HepG2 (cell line): ENCODE data around the gene FAM9C. TPM values are rescaled to one million over a fixed set of nuclear protein-coding genes. Genes with fewer than 3 reads are reported as not detected.

Experiments used
- ATAC-seq: fragments of 200-7000 bp; cut with Tn5 transposase; 3 replicates; pipeline ENCODE4 v1.9.1; 2020; ENCODE audit warnings: mild to moderate bottlenecking, moderate library complexity
- BruUV-seq: library from RNA; stranded (reverse); fragments of 400-500 nt; replicated peaks from 2 replicates; lab custom pipeline; 2021; lab: Mats Ljungman, UMichigan
- CTCF ChIA-PET: fragments of 300-600 bp; formaldehyde crosslinking; extraction: SDS; loops from one replicate; lab custom pipeline; 2021; ENCODE audit warnings: low total read pairs, inconsistent platforms, low intra/inter-chr PET ratio; lab: Yijun Ruan, JAX
- POLR2A ChIA-PET: fragments of 350-600 bp; sonication (Branson Sonifier 250); formaldehyde crosslinking; loops from one replicate; lab custom pipeline; 2020; ENCODE audit warnings: antibody characterized with exemption, inconsistent platforms; lab: Yijun Ruan, JAX
- DNase-seq: peaks from one replicate; pipeline ENCODE4 v3.0.0-alpha.2; 2015; ENCODE audit warnings: low spot score
- FAIRE-seq: peaks from 3 replicates; lab custom pipeline; 2011; peaks lifted over from hg19 to GRCh38; lab: Jason Lieb, UNC
- H2AFZ ChIP-seq: one replicate; pipeline ENCODE4 v1.6.1; 2011; ENCODE audit warnings: low read length, inconsistent platforms
- H3K27ac ChIP-seq: fragments of 300-600 bp; 3 replicates; pipeline ENCODE4 v1.8.0; 2011; ENCODE audit warnings: mixed run types, mild to moderate bottlenecking, mixed read lengths, low read length, inconsistent platforms; ENCODE audit not compliant: insufficient read depth; ENCODE audit errors: extremely low read length
- H3K27me3 ChIP-seq, 2 experiments: fragments of 200-600 bp in 1 of 2; 2 replicates in 1 of 2; 3 replicates in 1 of 2; pipeline versions ENCODE4 v1.6.0 to v1.8.0; 2011; ENCODE audit warnings: low read length in 2 of 2, mild to moderate bottlenecking in 2 of 2, moderate library complexity in 2 of 2, inconsistent platforms in 1 of 2; ENCODE audit not compliant: insufficient read depth in 2 of 2, control insufficient read depth in 1 of 2
- H3K36me3 ChIP-seq, 2 experiments: fragments of 200-600 bp in 1 of 2; replicated peaks in 1 of 2; 2 replicates in 1 of 2; 3 replicates in 1 of 2; pipeline versions ENCODE4 v1.5.1 to v1.8.0; 2011; ENCODE audit warnings: low read length in 2 of 2, inconsistent platforms in 1 of 2; ENCODE audit not compliant: insufficient read depth in 2 of 2, control insufficient read depth in 1 of 2
- H3K4me1 ChIP-seq: 2 replicates; pipeline ENCODE4 v1.5.1; 2012; ENCODE audit warnings: low read length, inconsistent platforms; ENCODE audit not compliant: insufficient read depth
- H3K4me2 ChIP-seq: 2 replicates; pipeline ENCODE4 v1.6.0; 2011; ENCODE audit warnings: low read depth, low read length, inconsistent platforms
- H3K4me3 ChIP-seq, 3 experiments: fragments of 200-600 bp in 1 of 3; sonication (generic), shearing (Covaris generic) in 1 of 3; replicated peaks in 1 of 3; 2 replicates each; pipeline ENCODE4 v1.5.1; 2011 to 2016; ENCODE audit warnings: low read length in 3 of 3, inconsistent platforms in 2 of 3, low read depth in 2 of 3, mild to moderate bottlenecking in 2 of 3, control low read depth in 1 of 3, mixed read lengths in 1 of 3; ENCODE audit not compliant: insufficient read depth in 1 of 3
- H3K79me2 ChIP-seq: one replicate; pipeline ENCODE4 v1.6.1; 2011; ENCODE audit warnings: low read length, inconsistent platforms; ENCODE audit not compliant: insufficient read depth
- H3K9ac ChIP-seq: 2 replicates; pipeline ENCODE4 v1.6.0; 2011; ENCODE audit warnings: mild to moderate bottlenecking, low read depth, low read length, inconsistent platforms; ENCODE audit not compliant: insufficient read depth
- H3K9me3 ChIP-seq: 2 replicates; pipeline ENCODE4 v1.5.1; 2012; ENCODE audit warnings: mild to moderate bottlenecking, low read length
- H4K20me1 ChIP-seq: 2 replicates; pipeline ENCODE4 v1.6.0; 2011; ENCODE audit warnings: inconsistent platforms, mild to moderate bottlenecking, low read length, moderate library complexity; ENCODE audit not compliant: insufficient read depth
- CC2D1A ChIP-seq: sonication (generic); formaldehyde crosslinking; IDR thresholded peaks from 2 replicates; pipeline ENCODE4 v1.8.1; 2023; ENCODE audit warnings: mild to moderate bottlenecking, missing genetic modification reagents
- EHMT2 ChIP-seq: fragments of 200-600 bp; sonication (generic); IDR thresholded peaks from 2 replicates; pipeline ENCODE4 v1.7.0; 2017; ENCODE audit warnings: antibody characterized with exemption, low read depth, low read length, borderline replicate concordance
- MAF1 ChIP-seq: sonication (generic); formaldehyde crosslinking; IDR thresholded peaks from 2 replicates; pipeline ENCODE4 v1.5.0; 2020; ENCODE audit warnings: missing genetic modification reagents, borderline replicate concordance
- NBN ChIP-seq: fragments of 450-650 bp; conservative IDR thresholded peaks from 2 replicates; pipeline ENCODE4 v1.6.1; 2017
- PHF21A ChIP-seq: sonication (generic); formaldehyde crosslinking; IDR thresholded peaks from 2 replicates; pipeline ENCODE4 v1.5.0; 2020; ENCODE audit warnings: mild to moderate bottlenecking, missing genetic modification reagents
- TCF7L2 ChIP-seq: IDR thresholded peaks from 2 replicates; pipeline ENCODE4 v1.6.1; 2011; ENCODE audit warnings: mild to moderate bottlenecking, low read depth, low read length, moderate library complexity
- ZBTB20 ChIP-seq: sonication (generic); formaldehyde crosslinking; IDR thresholded peaks from 2 replicates; pipeline ENCODE4 v1.8.1; 2023; ENCODE audit warnings: missing genetic modification reagents, low read depth, mild to moderate bottlenecking, borderline replicate concordance
- ZMYM3 ChIP-seq: sonication (generic); formaldehyde crosslinking; IDR thresholded peaks from 2 replicates; pipeline ENCODE4 v1.5.1; 2020; ENCODE audit warnings: mild to moderate bottlenecking, missing genetic modification reagents
- ZNF552 ChIP-seq: sonication (generic); formaldehyde crosslinking; IDR thresholded peaks from 2 replicates; pipeline ENCODE4 v1.9.0; 2022; ENCODE audit warnings: missing genetic modification reagents, mild to moderate bottlenecking, borderline replicate concordance
- WGBS: methylation state at CpG from one replicate; pipeline ENCODE4 v1.1.6; 2017; ENCODE audit warnings: low lambda C conversion rate; 5-methylcytosine and 5-hydroxymethylcytosine counted together
- in situ Hi-C: cut with HindIII; loops from 2 replicates; pipeline ENCODE4 v1.10.0; 2017; ENCODE audit warnings: low pct_unique_long_range_greater_than_20kb; ENCODE audit not compliant: extremely low pct_ligation_motif_present
- intact Hi-C: fragments of 100-400 bp; cut with micrococcal nuclease; formaldehyde crosslinking; loops from one replicate; pipeline ENCODE4 v1.10.0; 2022; ENCODE audit not compliant: unreplicated experiment
- polyA plus RNA-seq, 8 experiments: library from polyadenylated mRNA; depleted of rRNA in 3 of 8; stranded (reverse) in 7 of 8; unstranded in 1 of 8; fragments of >200 nt; fragmentation: Illumina TruSeq in 4 of 8; extraction: Trizol in 4 of 8; gene quantifications; 2 replicates each; pipeline versions ENCODE4 v1.2.1 to v1.2.3, GENCODE V29; 2011 to 2016; ENCODE audit warnings: low read depth in 4 of 8, missing spikeins in 1 of 8, mixed read lengths in 1 of 8; ENCODE audit not compliant: insufficient read depth in 1 of 8
- total RNA-seq, 5 experiments: library from RNA; depleted of rRNA; stranded (reverse); fragments of >200 nt; fragmentation: Illumina TruSeq; extraction: Trizol; gene quantifications; 2 replicates each; pipeline ENCODE4 v1.2.3, GENCODE V29; 2016; ENCODE audit warnings: low read depth in 1 of 5
- TF ChIP-seq, protein P1 (sequence below): sonication (generic); formaldehyde crosslinking; IDR thresholded peaks from 2 replicates; pipeline ENCODE4 v1.9.0; 2021; ENCODE audit warnings: missing genetic modification reagents, mild to moderate bottlenecking, borderline replicate concordance
- TF ChIP-seq, protein P2 (sequence below): sonication (generic); formaldehyde crosslinking; IDR thresholded peaks from 2 replicates; pipeline ENCODE4 v1.4.0; 2020; ENCODE audit warnings: low read depth, mild to moderate bottlenecking, missing genetic modification reagents
- TF ChIP-seq, protein P3 (sequence below): fragments of 450-650 bp; IDR thresholded peaks from 2 replicates; pipeline ENCODE4 v1.6.1; 2017; ENCODE audit warnings: mild to moderate bottlenecking

The FAM9C gene
- total and polyA plus RNA-seq, 2 of the 13 experiments (the other 11 are each of a cell fraction or from before 2014, with no cell fraction given) = not detected

DNA sequence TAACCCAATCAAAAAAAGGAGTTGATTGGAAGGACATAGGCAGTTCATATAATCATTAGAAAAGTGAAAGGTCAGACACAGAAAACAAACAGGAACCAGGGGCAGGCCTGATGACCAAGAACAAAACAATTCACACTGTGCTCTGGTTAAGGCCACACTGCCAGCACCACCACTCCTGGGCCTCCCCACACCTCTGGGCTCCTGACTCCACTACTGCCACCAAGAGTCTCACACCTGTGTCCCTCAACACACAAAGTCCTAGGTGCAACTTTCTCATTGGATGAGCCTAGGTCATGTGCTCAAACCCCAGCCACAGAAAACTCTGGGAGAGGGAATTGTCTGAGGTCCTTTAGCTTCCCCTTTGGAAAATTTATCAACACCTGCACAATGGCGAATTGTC is 11.1 kb upstream of the FAM9C start:
- no peak overlapping the region for H3K4me3 ChIP-seq
- in situ Hi-C loops (loop anchor here (25.0 kb wide), 1 partner anchor 432 kb away; no protein-coding TSS in a partner anchor), intact Hi-C loops (no loop called here)
- H3K4me1 ChIP-seq = no peaks in the 10 kb centered on the region
- H3K4me2 ChIP-seq = no peak overlapping the region
- ChIA-PET CTCF (no interaction called here), POLR2A (no interaction called here)
- no peaks in the 10 kb centered on the region for H3K27me3 ChIP-seq
- BruUV-seq = no TSS peak
- no peaks in the 10 kb centered on the region for H3K79me2 ChIP-seq
- no peaks in the 10 kb centered on the region for H4K20me1 ChIP-seq
- no peaks in the 10 kb centered on the region for H3K36me3 ChIP-seq
- no peak for FAIRE-seq
- no peak for DNase-seq
- TF ChIP-seq TCF7L2 (no peak), PHF21A (CRISPR knock-in tag) (no peak), MAF1 (no peak), ZBTB20 (CRISPR knock-in tag) (no peak)
- TF ChIP-seq, protein P1, sequence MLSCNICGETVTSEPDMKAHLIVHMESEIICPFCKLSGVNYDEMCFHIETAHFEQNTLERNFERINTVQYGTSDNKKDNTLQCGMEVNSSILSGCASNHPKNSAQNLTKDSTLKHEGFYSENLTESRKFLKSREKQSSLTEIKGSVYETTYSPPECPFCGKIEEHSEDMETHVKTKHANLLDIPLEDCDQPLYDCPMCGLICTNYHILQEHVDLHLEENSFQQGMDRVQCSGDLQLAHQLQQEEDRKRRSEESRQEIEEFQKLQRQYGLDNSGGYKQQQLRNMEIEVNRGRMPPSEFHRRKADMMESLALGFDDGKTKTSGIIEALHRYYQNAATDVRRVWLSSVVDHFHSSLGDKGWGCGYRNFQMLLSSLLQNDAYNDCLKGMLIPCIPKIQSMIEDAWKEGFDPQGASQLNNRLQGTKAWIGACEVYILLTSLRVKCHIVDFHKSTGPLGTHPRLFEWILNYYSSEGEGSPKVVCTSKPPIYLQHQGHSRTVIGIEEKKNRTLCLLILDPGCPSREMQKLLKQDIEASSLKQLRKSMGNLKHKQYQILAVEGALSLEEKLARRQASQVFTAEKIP = no peak
- H3K9ac ChIP-seq = no peak overlapping the region
- no peak overlapping the region for H2AFZ ChIP-seq
- ATAC-seq = no peak
- H3K27ac ChIP-seq = no peak overlapping the region
- no peaks in the 10 kb centered on the region for H3K9me3 ChIP-seq
- WGBS = 0% methylated on average over 1 of the region's 1 CpG

DNA sequence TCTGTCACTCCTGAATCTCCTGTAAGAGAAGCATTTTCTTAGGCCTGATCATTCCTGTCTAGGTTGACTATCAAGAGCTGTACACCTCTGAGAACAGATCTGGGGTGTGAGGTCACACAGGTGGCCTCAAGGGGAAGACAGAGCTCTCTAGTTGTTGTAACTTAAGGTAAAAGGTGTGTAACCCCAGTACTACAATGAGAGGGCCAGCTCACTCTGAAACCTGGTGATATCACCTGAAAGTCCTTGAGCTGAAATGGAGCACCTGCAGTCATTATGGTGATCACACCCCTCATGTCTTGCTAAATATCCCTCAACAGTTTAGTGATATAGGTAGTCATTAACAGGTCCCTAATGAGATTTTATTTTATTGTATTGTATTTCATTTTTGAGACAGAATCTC is 8.8 kb upstream of the FAM9C start:
- Histone ChIP-seq H3K4me3 (no peak overlapping the region), H3K27ac (no peak overlapping the region), H3K27me3 (no peaks in the 10 kb centered on the region), H4K20me1 (no peaks in the 10 kb centered on the region), H2AFZ (no peak overlapping the region), H3K9me3 (no peaks in the 10 kb centered on the region), H3K79me2 (no peaks in the 10 kb centered on the region), H3K36me3 (no peaks in the 10 kb centered on the region), H3K4me1 (no peaks in the 10 kb centered on the region), H3K4me2 (no peak overlapping the region), H3K9ac (no peak overlapping the region)
- DNase-seq (no peak), FAIRE-seq (no peak), ATAC-seq (no peak)
- ChIA-PET CTCF (no interaction called here), POLR2A (no interaction called here)
- BruUV-seq = no TSS peak
- in situ Hi-C loops (loop anchor here (25.0 kb wide), 1 partner anchor 434 kb away; no protein-coding TSS in a partner anchor), intact Hi-C loops (no loop called here)
- TF ChIP-seq, protein P2, sequence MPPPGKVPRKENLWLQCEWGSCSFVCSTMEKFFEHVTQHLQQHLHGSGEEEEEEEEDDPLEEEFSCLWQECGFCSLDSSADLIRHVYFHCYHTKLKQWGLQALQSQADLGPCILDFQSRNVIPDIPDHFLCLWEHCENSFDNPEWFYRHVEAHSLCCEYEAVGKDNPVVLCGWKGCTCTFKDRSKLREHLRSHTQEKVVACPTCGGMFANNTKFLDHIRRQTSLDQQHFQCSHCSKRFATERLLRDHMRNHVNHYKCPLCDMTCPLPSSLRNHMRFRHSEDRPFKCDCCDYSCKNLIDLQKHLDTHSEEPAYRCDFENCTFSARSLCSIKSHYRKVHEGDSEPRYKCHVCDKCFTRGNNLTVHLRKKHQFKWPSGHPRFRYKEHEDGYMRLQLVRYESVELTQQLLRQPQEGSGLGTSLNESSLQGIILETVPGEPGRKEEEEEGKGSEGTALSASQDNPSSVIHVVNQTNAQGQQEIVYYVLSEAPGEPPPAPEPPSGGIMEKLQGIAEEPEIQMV (CRISPR knock-in tag) = no peak
- TF ChIP-seq NBN (no peak), CC2D1A (CRISPR knock-in tag) (no peak), EHMT2 (no peak), ZNF552 (CRISPR knock-in tag) (no peak), ZMYM3 (CRISPR knock-in tag) (no peak)
- TF ChIP-seq, protein P3, sequence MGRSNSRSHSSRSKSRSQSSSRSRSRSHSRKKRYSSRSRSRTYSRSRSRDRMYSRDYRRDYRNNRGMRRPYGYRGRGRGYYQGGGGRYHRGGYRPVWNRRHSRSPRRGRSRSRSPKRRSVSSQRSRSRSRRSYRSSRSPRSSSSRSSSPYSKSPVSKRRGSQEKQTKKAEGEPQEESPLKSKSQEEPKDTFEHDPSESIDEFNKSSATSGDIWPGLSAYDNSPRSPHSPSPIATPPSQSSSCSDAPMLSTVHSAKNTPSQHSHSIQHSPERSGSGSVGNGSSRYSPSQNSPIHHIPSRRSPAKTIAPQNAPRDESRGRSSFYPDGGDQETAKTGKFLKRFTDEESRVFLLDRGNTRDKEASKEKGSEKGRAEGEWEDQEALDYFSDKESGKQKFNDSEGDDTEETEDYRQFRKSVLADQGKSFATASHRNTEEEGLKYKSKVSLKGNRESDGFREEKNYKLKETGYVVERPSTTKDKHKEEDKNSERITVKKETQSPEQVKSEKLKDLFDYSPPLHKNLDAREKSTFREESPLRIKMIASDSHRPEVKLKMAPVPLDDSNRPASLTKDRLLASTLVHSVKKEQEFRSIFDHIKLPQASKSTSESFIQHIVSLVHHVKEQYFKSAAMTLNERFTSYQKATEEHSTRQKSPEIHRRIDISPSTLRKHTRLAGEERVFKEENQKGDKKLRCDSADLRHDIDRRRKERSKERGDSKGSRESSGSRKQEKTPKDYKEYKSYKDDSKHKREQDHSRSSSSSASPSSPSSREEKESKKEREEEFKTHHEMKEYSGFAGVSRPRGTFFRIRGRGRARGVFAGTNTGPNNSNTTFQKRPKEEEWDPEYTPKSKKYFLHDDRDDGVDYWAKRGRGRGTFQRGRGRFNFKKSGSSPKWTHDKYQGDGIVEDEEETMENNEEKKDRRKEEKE = no peak
